PC-9 (cell line): ENCODE data around the gene ANKRD33B.

ENCODE experiments used
- EZH2 ChIP-seq: fragments of 200-600 bp; sonication (generic); IDR thresholded peaks from 2 replicates; pipeline ENCODE4 v1.8.0; 2017; ENCODE audit warnings: antibody characterized with exemption, low read depth
- TF ChIP-seq, protein P1 (sequence below): fragments of 200-600 bp; sonication (generic); conservative IDR thresholded peaks from 2 replicates; pipeline ENCODE4 v1.6.1; 2017; ENCODE audit warnings: mixed run types, antibody characterized with exemption, mild to moderate bottlenecking, moderate library complexity

DNA sequence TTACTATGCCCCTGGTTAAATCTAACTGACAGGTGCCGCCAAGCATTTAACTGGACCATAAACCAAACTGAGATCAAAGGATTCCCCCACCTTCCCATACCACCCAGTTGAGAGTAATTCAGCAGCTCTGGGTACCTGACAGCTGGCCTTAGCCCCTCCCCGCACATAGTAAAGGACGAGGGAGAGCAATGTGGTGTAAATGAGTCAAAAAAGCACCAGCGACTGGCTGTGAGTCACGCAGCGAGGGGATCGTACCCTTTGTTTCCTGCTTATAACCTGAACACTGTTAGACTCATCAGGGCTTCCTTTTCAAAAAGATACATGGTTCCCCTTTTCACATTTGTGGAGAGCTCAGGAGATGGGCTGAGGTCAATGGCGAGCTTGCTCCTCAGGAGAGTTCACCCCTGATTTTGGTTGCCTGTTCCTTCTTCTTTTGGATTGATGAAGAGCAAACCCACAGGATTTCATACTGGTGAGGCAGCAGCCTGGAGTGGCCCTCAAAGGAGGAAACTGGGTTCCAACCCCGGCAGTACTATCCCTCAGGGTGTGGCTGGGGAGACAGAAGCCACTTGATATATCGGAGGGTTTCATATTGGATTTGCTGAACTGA is 71.5 kb downstream of the ANKRD33B start:
- TF ChIP-seq, protein P1, sequence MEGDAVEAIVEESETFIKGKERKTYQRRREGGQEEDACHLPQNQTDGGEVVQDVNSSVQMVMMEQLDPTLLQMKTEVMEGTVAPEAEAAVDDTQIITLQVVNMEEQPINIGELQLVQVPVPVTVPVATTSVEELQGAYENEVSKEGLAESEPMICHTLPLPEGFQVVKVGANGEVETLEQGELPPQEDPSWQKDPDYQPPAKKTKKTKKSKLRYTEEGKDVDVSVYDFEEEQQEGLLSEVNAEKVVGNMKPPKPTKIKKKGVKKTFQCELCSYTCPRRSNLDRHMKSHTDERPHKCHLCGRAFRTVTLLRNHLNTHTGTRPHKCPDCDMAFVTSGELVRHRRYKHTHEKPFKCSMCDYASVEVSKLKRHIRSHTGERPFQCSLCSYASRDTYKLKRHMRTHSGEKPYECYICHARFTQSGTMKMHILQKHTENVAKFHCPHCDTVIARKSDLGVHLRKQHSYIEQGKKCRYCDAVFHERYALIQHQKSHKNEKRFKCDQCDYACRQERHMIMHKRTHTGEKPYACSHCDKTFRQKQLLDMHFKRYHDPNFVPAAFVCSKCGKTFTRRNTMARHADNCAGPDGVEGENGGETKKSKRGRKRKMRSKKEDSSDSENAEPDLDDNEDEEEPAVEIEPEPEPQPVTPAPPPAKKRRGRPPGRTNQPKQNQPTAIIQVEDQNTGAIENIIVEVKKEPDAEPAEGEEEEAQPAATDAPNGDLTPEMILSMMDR = no peak
- no peak for TF ChIP-seq EZH2
